ENCODE measurements around the gene KIF5C.

DNA sequence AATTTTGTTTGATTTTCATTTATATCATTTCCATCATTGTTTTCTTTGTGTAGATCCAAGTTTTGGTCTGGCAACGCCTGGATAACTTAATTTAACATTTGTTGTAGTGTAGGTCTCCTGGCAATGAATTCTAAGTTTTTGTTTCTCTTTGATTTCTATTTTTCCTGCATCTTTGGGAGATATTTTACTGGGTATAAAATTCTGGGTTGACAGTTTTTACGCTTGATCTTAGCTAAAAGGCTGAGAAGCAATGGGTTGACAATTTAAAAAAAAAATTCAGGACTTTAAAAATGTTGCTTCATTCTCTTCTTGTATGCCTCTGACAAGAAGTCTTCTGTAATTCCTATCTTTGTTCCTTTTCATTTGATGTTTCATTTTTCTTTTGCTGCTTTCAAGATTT is 172.1 kb downstream of the KIF5C start:
- no peak for TF ChIP-seq EZH2phosphoT487 (IDR thresholded peaks at IDR 0.05; ENCODE audit: borderline replicate concordance)
- TF ChIP-seq, protein P1, sequence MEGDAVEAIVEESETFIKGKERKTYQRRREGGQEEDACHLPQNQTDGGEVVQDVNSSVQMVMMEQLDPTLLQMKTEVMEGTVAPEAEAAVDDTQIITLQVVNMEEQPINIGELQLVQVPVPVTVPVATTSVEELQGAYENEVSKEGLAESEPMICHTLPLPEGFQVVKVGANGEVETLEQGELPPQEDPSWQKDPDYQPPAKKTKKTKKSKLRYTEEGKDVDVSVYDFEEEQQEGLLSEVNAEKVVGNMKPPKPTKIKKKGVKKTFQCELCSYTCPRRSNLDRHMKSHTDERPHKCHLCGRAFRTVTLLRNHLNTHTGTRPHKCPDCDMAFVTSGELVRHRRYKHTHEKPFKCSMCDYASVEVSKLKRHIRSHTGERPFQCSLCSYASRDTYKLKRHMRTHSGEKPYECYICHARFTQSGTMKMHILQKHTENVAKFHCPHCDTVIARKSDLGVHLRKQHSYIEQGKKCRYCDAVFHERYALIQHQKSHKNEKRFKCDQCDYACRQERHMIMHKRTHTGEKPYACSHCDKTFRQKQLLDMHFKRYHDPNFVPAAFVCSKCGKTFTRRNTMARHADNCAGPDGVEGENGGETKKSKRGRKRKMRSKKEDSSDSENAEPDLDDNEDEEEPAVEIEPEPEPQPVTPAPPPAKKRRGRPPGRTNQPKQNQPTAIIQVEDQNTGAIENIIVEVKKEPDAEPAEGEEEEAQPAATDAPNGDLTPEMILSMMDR (conservative IDR thresholded peaks at IDR 0.05; ENCODE audit: low read length), result no peak
